HL-60/S4 treated with phorbol 12-myristate 13-acetate at 8.2 ng/mL for 4 days and 3 days (cell line): ENCODE data around the gene ZNF24.

Source experiments
- in situ Hi-C: fragments of 300-500 bp; cut with MboI; formaldehyde crosslinking; loops from 2 replicates; pipeline ENCODE4 v1.15.0; 2022; ENCODE audit warnings: low sequenced_read_pairs

The ZNF24 gene

GRCh38 chr18:35361570-35362321, 17.5 kb upstream of the ZNF24 start:
- in situ Hi-C loops, result no loop called here

DNA sequence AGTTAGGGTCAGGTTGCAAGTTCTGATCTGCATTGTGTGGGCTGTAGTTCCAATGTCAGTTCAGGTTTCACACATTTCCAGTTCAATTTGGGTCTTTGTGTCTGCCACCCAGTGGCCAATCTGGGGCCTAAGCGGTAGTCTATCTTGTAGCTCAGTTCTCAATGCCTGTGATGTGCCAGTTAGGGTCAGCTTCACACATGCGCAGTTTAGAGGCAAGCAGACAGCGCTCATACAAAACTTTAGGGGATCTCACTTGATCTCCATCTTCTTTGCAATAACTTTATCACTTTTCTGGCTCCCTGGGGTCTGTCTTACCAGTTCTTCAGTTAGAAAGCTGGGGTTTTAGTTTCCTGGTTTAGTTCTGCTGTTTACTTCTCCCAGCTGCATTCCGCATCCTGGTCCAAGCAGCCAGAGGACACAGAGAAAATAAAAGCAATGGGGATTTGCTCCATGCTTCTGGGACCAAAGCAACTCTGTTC, 11.0 kb upstream of the ZNF24 start:
- in situ Hi-C loops, result no loop called here

GRCh38 chr18:35352778-35353177, 8.6 kb upstream of the ZNF24 start:
- in situ Hi-C loops, result no loop called here

GRCh38 chr18:35352283-35352682, 8.1 kb upstream of the ZNF24 start:
- in situ Hi-C loops, result no loop called here

DNA sequence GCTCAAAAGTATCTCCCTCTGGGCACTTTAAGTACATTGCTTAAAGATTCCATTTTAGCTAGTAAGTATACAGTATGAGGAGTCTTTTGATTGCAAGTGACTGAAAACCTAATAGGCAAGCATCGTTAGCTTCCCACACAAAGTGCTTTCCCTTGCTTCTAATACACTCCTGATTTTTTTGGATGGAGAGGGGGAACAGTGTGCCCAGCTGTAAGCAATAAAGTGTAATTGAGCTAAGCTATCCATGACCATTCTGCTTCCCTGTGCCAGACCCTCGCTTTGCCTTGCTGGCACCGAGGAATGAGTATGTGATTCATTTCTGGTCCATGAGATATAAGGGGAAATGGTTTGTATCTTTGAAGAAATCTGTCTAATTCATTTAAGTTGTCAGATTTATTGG, 3.8 kb upstream of the ZNF24 start:
- in situ Hi-C loops, result no loop called here

DNA sequence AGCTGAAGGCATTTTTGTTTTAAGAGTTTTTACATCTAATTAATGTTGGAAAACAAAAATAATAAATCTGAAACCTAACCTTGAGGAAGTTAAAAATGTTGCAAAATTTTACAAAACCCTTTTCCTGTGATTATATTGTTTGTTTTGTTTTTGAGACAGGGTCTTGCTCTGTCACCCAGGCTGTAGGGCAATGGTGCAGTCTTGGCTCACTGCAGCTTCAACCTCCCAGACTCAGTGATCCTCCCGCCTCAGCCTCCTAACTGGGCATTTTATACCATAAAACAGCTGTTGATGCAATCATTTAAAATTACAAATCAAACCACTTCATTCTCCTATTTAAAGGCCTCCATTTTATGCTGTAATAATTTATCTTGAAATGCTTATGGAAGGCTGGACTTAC, 1.7 kb upstream of the ZNF24 start:
- in situ Hi-C loops, result no loop called here

- in situ Hi-C loops, result no loop called here
Observed at GRCh38 chr18:35345460-35345921, 1.3 kb upstream of the ZNF24 start.

- in situ Hi-C loops, result no loop called here
Observed at GRCh38 chr18:35344736-35345459, 678 bp upstream of the ZNF24 start.

DNA sequence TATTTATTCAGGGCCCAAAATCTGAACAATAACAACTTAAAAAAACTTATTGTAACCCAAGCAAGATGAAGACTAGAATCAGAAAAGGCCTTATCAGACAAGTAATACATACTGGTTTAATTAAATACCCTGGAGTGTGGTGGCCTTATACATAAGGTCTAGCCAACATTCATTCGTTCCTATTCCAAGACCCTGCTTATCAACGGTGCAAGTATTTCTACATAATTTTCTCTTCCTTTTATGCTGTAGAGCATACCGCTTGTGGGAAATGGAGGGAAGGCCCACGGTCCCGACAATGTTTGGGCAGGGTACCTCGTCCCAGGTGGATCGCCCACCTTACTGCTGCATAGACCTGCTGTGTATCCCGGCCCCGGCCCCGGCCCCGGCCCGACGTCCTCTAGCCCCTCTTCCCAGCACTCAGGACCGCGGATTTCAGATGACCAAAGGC, 708 bp downstream of the ZNF24 start:
- in situ Hi-C loops, result no loop called here

DNA sequence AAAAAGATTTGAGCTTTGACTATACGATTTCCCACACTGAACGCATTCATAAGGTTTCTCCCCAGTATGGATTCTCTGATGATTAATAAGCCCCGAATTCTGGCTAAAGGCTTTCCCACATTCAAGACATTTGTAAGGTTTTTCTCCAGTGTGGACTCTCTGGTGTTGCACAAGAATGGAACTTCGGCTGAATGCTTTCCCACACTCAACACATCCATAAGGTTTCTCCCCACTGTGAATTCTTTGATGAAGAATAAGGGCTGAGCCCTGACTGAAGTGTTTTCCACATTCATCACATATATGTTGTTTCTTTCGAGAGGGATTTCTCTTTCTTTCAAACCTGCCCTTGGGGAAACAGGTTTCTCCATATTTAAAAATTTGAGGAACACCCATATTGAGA, 6.9 kb downstream of the ZNF24 start:
- in situ Hi-C loops, result no loop called here

DNA sequence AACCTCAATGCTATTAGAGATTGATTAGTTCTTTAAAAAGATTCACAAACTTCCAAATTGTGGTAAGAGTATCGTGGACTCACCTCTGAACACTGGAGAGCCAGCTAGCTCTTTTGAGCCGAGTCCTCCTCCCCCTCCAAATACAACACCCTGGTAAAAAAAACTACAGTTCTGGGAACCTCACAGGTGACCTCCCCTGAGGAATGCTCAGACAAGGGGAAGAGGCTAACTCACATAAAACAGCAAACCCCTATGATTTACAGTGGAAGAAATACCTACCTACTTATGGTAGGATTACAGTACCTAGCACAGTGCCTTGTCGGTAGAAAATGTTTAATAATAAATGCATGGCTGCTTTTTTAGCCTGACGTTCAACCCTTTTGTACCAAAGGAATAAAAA, 8.4 kb downstream of the ZNF24 start:
- in situ Hi-C loops, result no loop called here

GRCh38 chr18:35334821-35335220, 9.4 kb downstream of the ZNF24 start:
- in situ Hi-C loops, result no loop called here

DNA sequence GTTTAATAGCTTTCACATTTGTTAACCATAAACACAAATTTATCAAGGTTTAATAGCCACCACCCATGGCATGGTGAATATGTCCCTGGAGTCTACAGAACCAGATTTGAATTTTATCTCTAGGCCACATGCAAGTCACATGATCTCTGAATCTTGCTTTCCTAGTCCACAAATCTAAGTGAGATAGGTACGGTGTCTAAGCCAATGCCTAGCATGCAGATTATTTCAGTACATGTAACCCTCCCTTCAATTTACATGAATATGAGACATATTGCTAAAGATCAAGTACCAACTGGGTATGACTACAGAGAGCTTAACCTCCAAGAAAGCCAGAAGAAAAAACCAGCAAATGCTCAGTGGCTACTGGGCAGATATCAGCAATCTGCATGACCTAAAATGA, 10.0 kb downstream of the ZNF24 start:
- in situ Hi-C loops, result no loop called here

DNA sequence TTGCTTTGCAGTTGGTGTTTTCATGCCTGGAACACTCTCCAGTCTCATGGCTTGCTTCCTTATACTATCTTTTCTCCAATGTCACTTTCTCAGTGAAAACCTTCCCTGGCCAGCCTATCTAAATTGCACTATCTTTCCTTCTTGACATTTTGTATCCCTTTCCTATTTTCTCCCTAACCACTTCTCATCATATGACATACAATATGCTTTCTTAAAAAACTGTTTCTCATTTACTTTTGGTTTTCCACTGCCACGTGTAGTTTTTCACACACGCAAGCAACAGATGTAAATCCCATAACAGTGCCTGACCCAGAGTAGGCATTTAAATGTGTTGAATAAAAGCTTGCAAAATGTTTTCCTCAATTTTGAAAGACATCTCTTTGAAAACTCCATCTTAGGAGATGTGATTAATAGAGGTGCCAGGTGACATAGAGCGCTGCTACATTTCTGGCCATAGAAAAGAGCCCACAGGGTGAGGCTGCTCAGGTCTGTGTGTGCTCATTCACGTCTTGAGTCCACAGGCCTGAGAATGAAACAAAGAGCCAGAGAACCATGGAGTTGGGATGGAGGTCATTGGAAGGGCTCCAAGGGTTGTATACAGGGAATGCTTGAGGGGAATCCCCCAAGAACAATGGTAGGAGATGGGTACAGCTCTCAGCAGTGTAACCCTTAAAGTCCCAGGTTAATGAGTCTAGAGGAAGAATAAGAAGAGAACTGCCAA, 12.7 kb downstream of the ZNF24 start:
- in situ Hi-C loops, result no loop called here

DNA sequence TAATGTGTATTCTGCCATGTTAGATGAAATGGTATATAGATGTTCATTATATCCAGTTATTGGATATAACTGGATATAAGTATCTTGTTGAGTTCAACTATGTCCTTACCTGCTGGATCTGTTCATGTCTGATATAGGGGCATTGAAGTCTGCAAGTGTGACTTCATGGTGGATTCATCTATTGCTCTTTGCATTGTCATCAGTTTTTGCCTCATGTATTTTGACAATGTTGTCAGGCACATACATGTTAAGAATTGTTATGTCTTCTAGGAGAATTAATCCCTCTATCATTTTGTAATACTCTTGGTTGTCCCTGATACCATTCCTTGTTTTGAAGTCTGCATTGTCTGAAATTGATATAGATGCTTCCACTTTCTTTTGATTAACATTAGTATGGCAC, 15.4 kb downstream of the ZNF24 start:
- in situ Hi-C loops, result no loop called here

DNA sequence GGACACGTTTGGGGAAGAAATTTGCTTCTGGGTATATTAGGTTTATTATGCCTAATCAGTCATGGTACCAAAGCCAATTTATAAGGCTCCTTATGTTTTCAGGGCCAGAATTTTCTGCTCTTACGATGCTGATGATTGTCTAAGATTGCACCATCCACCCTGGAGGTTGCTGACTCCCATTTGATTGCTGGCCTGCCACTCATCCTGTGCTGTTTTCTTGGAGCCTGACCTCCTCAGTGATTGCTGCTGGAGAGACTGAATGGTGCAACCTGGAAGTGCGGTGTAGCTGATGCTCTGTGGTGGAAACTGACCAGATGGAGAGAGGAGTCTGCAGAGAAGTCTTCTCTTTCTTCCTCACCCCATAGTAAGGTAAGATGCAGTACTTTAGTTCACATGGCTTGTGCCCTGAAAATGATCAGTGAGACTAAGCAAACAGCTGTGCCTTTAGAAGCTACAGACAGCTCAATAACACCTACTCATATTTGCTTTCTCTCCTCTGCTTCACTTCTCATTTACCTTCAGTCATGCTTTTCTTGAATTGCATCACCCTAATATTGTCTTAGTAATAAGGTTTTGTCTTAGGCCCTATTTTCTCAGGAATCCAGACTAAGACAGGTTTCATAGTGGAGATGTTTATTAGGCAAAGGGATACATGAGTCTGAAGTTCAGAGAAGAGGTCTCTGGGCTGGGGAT, 17.4 kb downstream of the ZNF24 start:
- in situ Hi-C loops, result no loop called here

DNA sequence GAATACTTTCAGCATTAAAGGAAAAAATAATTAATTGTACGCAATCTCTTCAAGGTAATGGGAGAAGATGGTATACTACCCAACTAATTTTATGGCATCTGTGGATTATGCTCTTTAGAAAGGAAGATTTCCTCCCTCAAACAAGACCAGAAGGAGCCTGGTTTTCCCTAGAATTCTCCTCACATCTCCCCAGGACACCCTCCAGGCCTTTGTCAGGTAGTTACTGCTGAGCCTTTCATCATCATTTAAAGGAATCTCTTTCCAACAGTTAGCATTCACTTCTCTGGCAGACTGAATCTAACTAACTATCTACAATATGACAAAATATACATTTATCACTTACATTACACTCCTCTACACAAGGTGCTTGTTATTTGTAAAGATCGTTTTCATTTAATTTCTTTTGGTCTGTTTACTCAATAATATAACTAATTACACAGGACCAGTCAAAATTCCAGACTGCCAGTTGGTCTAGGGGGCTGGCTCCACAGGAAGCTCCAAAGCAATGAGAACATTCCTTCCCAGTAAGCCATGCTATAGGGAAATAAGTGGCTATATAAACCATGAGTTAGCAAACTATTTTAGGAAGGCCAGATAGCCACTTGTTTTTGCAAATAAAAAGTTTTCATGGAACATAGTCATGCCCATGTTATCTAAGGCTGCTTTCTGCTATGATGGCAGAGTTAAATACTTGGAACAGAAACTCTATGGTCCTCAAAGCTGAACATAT, 19.1 kb downstream of the ZNF24 start:
- in situ Hi-C loops, result no loop called here

DNA sequence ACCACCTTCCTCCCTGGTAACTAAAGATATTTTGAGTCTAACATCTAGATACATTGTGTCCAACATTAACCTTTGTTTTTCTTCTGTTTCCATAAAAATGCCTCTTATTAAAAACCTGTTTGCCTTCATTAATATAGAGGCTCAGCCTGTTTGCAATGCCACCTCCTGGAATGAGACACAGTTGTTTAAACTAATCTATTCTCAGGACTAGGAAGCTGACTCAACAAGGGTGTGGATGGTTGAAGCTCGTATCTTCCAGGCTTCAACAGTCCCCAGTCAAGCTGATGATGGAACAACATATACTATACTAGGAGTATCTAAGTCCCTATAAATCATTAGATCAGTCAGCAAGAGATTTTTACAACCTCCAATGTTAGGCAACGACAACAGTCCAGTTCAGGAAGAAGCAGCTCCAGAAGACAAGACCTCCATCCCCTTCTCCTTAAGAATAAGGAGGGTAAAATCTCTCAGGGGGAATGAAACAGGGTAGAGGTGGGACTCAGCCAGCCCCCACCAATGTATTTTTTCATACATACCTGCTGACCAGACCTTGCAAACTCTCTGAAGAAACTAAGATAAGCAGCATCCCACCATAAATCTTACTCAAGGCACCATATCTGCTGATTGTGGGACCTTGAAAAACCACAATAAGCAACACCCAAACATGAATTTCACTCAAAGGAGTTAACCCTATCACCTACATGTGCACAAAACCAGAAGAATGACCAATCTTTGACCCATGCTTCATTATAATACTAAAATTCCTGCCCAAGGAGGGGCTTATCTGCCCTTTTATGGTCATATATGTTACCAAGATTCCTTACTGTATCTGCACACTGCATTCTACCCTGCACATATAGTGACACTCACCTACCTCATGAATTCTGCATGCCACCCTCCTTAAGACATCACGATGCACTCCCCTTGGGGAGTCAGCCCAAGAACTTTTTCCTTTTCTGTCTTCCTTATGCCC, 21.4 kb downstream of the ZNF24 start:
- in situ Hi-C loops, result no loop called here

GRCh38 chr18:35311496-35311895, 32.7 kb downstream of the ZNF24 start:
- in situ Hi-C loops, result no loop called here
